ENCODE measurements around the gene CERS3. TPM values are rescaled to one million over a fixed set of nuclear protein-coding genes. Genes with fewer than 3 reads are reported as not detected.

The CERS3 gene
- total RNA-seq, 4 donors from 2014 or later: not detected

- WGBS, 2 donors (ENCODE audit: low coverage in 1 of 2): 88 to 94% methylated on average over 4 of the region's 4 CpGs
- in situ Hi-C loops (cut with MboI; ENCODE audit: low pct_ligation_motif_present in 1 of 4, low pct_unique_long_range_greater_than_20kb in 1 of 4, low sequenced_read_pairs in 3 of 4): loop anchor here in 3 of 4 donors (5.0 to 25.0 kb wide), 4 partner anchors 224 to 634 kb away; partner anchors contain the start of gene ADAMTS17 (in 2 of the 3)
- no peak overlapping the region for H3K27ac ChIP-seq
- no peak for TF ChIP-seq POLR2AphosphoS5 (IDR thresholded peaks at IDR 0.05)
- no peak for TF ChIP-seq EP300 (IDR thresholded peaks at IDR 0.05; ENCODE audit: low read depth)
- TF ChIP-seq POLR2A (IDR thresholded peaks at IDR 0.05): no peak
- no peak for TF ChIP-seq CTCF (IDR thresholded peaks at IDR 0.05)
- no peaks in the 10 kb centered on the region for H3K27me3 ChIP-seq
- H3K9me3 ChIP-seq: no peaks in the 10 kb centered on the region
- DNase-seq: no peak
- peaks cover 0 to 12% (median 4%) of the 10 kb centered on the region in 4 donors for H3K36me3 ChIP-seq
- H3K4me1 ChIP-seq: no peaks in the 10 kb centered on the region
- intact Hi-C loops (cut with DNase I; ENCODE audit: low total_unique reads): no loop called here
- H3K4me3 ChIP-seq: no peak overlapping the region
Measured at GRCh38 chr15:100570735-100571313, 42.1 kb upstream of the CERS3 start.

- no peaks in the 10 kb centered on the region for H3K4me1 ChIP-seq
- intact Hi-C loops (cut with DNase I; ENCODE audit: low total_unique reads) (no loop called here), in situ Hi-C loops (cut with MboI; ENCODE audit: low pct_ligation_motif_present in 1 of 4, low pct_unique_long_range_greater_than_20kb in 1 of 4, low sequenced_read_pairs in 3 of 4) (loop anchor here in 3 of 4 donors (5.0 to 25.0 kb wide), 4 partner anchors 223 to 633 kb away; partner anchors contain the start of gene ADAMTS17 (in 2 of the 3))
- no peak overlapping the region for H3K4me3 ChIP-seq
- no peaks in the 10 kb centered on the region for H3K9me3 ChIP-seq
- H3K27me3 ChIP-seq: no peaks in the 10 kb centered on the region
- no peak for DNase-seq
- 92 to 96% methylated on average over 3 of the region's 3 CpGs for WGBS, 2 donors (ENCODE audit: low coverage in 1 of 2)
- TF ChIP-seq CTCF (IDR thresholded peaks at IDR 0.05) (no peak), EP300 (IDR thresholded peaks at IDR 0.05; ENCODE audit: low read depth) (no peak), POLR2AphosphoS5 (IDR thresholded peaks at IDR 0.05) (no peak), POLR2A (IDR thresholded peaks at IDR 0.05) (no peak)
- H3K27ac ChIP-seq: no peak overlapping the region
- H3K36me3 ChIP-seq: peaks cover 0 to 12% (median 4%) of the 10 kb centered on the region in 4 donors
Measured at GRCh38 chr15:100570275-100570674, 41.5 kb upstream of the CERS3 start.

DNA sequence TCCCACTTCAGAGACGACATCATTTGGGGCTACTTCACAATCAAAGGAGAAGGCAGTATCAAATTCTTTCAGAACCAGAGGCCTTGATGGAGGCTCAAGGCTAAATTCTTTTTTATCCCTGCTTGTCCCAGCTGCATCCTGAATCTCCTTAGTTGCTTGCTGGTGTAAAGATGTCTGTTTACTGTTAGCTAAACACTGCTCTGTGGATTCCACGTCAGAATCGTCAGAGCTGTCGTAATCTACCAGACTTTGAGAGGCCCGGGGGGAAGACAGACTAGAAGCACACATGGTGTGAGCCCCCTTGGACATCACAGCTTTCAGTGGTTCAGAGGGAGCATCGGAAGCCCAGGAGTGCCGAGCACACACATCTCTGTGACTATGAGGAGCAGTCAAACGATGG is 40.6 kb upstream of the CERS3 start:
- H3K9me3 ChIP-seq: no peaks in the 10 kb centered on the region
- H3K27ac ChIP-seq: no peak overlapping the region
- H3K4me3 ChIP-seq: no peak overlapping the region
- no peaks in the 10 kb centered on the region for H3K4me1 ChIP-seq
- 72 to 75% methylated on average over 5 to 8 of the region's 8 CpGs for WGBS, 2 donors (ENCODE audit: low coverage in 1 of 2)
- no peak for TF ChIP-seq EP300 (IDR thresholded peaks at IDR 0.05; ENCODE audit: low read depth)
- TF ChIP-seq POLR2A (IDR thresholded peaks at IDR 0.05): no peak
- no peak for TF ChIP-seq POLR2AphosphoS5 (IDR thresholded peaks at IDR 0.05)
- TF ChIP-seq CTCF (IDR thresholded peaks at IDR 0.05): no peak
- DNase-seq: no peak
- H3K27me3 ChIP-seq: no peaks in the 10 kb centered on the region
- in situ Hi-C loops (cut with MboI; ENCODE audit: low pct_ligation_motif_present in 1 of 4, low pct_unique_long_range_greater_than_20kb in 1 of 4, low sequenced_read_pairs in 3 of 4) (loop anchor here in 2 of 4 donors (25.0 kb wide), 2 partner anchors 232 to 632 kb away; partner anchors contain the start of gene ADAMTS17 (in 1 of the 2)), intact Hi-C loops (cut with DNase I; ENCODE audit: low total_unique reads) (no loop called here)
- H3K36me3 ChIP-seq: peaks cover 0 to 12% (median 4%) of the 10 kb centered on the region in 4 donors

- no peak for DNase-seq
- Histone ChIP-seq H3K4me3 (no peak overlapping the region), H3K36me3 (peaks cover 0 to 4% (median 0%) of the 10 kb centered on the region in 4 donors), H3K27me3 (no peaks in the 10 kb centered on the region), H3K9me3 (no peaks in the 10 kb centered on the region), H3K27ac (no peak overlapping the region), H3K4me1 (no peaks in the 10 kb centered on the region)
- in situ Hi-C loops (cut with MboI; ENCODE audit: low pct_ligation_motif_present in 1 of 4, low pct_unique_long_range_greater_than_20kb in 1 of 4, low sequenced_read_pairs in 3 of 4): loop anchor here in 2 of 4 donors (25.0 kb wide), 2 partner anchors 230 to 630 kb away; partner anchors contain the start of gene ADAMTS17 (in 1 of the 2)
- intact Hi-C loops (cut with DNase I; ENCODE audit: low total_unique reads): no loop called here
- TF ChIP-seq CTCF (IDR thresholded peaks at IDR 0.05) (no peak), EP300 (IDR thresholded peaks at IDR 0.05; ENCODE audit: low read depth) (no peak), POLR2AphosphoS5 (IDR thresholded peaks at IDR 0.05) (no peak), POLR2A (IDR thresholded peaks at IDR 0.05) (no peak)
- WGBS, 2 donors (ENCODE audit: low coverage in 1 of 2): 91 to 93% methylated on average over 5 to 6 of the region's 6 CpGs
Measured at GRCh38 chr15:100566850-100567628, 38.3 kb upstream of the CERS3 start.
